ENCODE data around the gene CRIP1. TPM values are rescaled to one million over a fixed set of nuclear protein-coding genes. Genes with fewer than 3 reads are reported as not detected.

The CRIP1 gene
- total and polyA plus RNA-seq, 2 experiments from 2014 or later: 0.80 to 8.4 TPM

GRCh38 chr14:105484997-105485393 lies 1.7 kb upstream of the CRIP1 start:
- H3K4me3 ChIP-seq: no peak overlapping the region
- ATAC-seq: no peak
- no peaks in the 10 kb centered on the region for H3K79me2 ChIP-seq (replicated peaks; ENCODE audit: insufficient read depth)
- Mint-ChIP-seq H3K4me1 (peaks cover 16% of the 10 kb centered on the region; the same call in 2 of the 3 replicates), H3K9me3 (no peaks in the 10 kb centered on the region), H3K27ac (no peak overlapping the region), H3K36me3 (ENCODE audit: low read depth) (no peaks in the 10 kb centered on the region), H3K4me3 (no peak overlapping the region), H3K27me3 (ENCODE audit: insufficient read depth, low read depth, poor library complexity) (peaks cover 72% of the 10 kb centered on the region)
- peaks cover 12% of the 10 kb centered on the region; the same call in 1 of the 2 replicates for H3K4me1 ChIP-seq (ENCODE audit: insufficient read depth)
- no peaks in the 10 kb centered on the region for H3F3A ChIP-seq (replicated peaks; ENCODE audit: low read depth)
- no peak for DNase-seq (ENCODE audit: low spot score)
- H3K27ac ChIP-seq (ENCODE audit: low read depth): no peak overlapping the region
- H3K36me3 ChIP-seq (ENCODE audit: insufficient read depth): no peaks in the 10 kb centered on the region
- H2AFZ ChIP-seq: no peak overlapping the region
- H3K9me2 ChIP-seq (ENCODE audit: insufficient read depth): no peaks in the 10 kb centered on the region
- peaks cover 94% of the 10 kb centered on the region for H3K27me3 ChIP-seq (ENCODE audit: insufficient read depth)
- H3K4me2 ChIP-seq: no peak overlapping the region
- no peaks in the 10 kb centered on the region for H4K20me1 ChIP-seq (replicated peaks; ENCODE audit: insufficient read depth)
- no peak for TF ChIP-seq CTCF (conservative IDR thresholded peaks at IDR 0.05; ENCODE audit: low read depth in 2 of 2)
- no peak for TF ChIP-seq ETS1 (IDR thresholded peaks at IDR 0.05)
- TF ChIP-seq STAT1 (IDR thresholded peaks at IDR 0.05; ENCODE audit: unreplicated experiment): no peak
- no peak for TF ChIP-seq CREB1 (CRISPR knock-in tag; IDR thresholded peaks at IDR 0.05; ENCODE audit: low read depth)
- no peak for TF ChIP-seq NANOG (IDR thresholded peaks at IDR 0.05; ENCODE audit: borderline replicate concordance)
- TF ChIP-seq EZH2 (IDR thresholded peaks at IDR 0.05; ENCODE audit: low read depth, unreplicated experiment): no peak
- no peak for TF ChIP-seq JUNB (IDR thresholded peaks at IDR 0.05; ENCODE audit: unreplicated experiment)
- TF ChIP-seq REST (IDR thresholded peaks at IDR 0.05; ENCODE audit: unreplicated experiment): no peak

- Histone ChIP-seq H3K36me3 (ENCODE audit: insufficient read depth) (no peaks in the 10 kb centered on the region), H3K9me2 (ENCODE audit: insufficient read depth) (no peaks in the 10 kb centered on the region), H2AFZ (peak overlapping the region; percentile 52; the same call in 1 of the 2 replicates), H3K27ac (ENCODE audit: low read depth) (no peak overlapping the region), H3K4me3 (peak overlapping the region; percentile 61; the same call in 1 of the 2 replicates), H3F3A (replicated peaks; ENCODE audit: low read depth) (no peaks in the 10 kb centered on the region), H4K20me1 (replicated peaks; ENCODE audit: insufficient read depth) (no peaks in the 10 kb centered on the region), H3K4me2 (peak overlapping the region; percentile 83), H3K4me1 (ENCODE audit: insufficient read depth) (peaks cover 12% of the 10 kb centered on the region; the same call in 1 of the 2 replicates), H3K79me2 (replicated peaks; ENCODE audit: insufficient read depth) (no peaks in the 10 kb centered on the region), H3K27me3 (ENCODE audit: insufficient read depth) (peaks cover 88% of the 10 kb centered on the region)
- Mint-ChIP-seq H3K27me3 (ENCODE audit: insufficient read depth, low read depth, poor library complexity) (peaks cover 64% of the 10 kb centered on the region), H3K4me1 (peaks cover 16% of the 10 kb centered on the region; the same call in 2 of the 3 replicates), H3K9me3 (peaks cover under 1% of the 10 kb centered on the region; the same call in 1 of the 3 replicates), H3K36me3 (ENCODE audit: low read depth) (no peaks in the 10 kb centered on the region), H3K27ac (no peak overlapping the region), H3K4me3 (peak overlapping the region; percentile 55; the same call in 2 of the 3 replicates)
- ATAC-seq (peak; percentile 37), DNase-seq (ENCODE audit: low spot score) (peak; percentile 92)
- peak; percentile 67 to 81 for TF ChIP-seq CTCF (conservative IDR thresholded peaks at IDR 0.05; ENCODE audit: low read depth in 2 of 2)
These were observed 935 bp upstream of the CRIP1 start for GRCh38 chr14:105485739-105486162.

Measured in GM23338 (cell line).